GM12878 (cell line): ENCODE data around the gene AMER2. TPM values are rescaled to one million over a fixed set of nuclear protein-coding genes. Genes with fewer than 3 reads are reported as not detected.

Experiments used
- ATAC-seq: fragments of 200-7000 bp; cut with Tn5 transposase; 3 replicates; pipeline ENCODE4 v1.9.1; 2020; ENCODE audit warnings: mild to moderate bottlenecking, moderate library complexity
- BruUV-seq: library from RNA; stranded (reverse); fragments of 400-500 nt; replicated peaks from 2 replicates; lab custom pipeline; 2021; lab: Mats Ljungman, UMichigan
- CTCF ChIA-PET: fragments of 300-600 bp; sonication (Branson Sonifier 250); formaldehyde crosslinking; extraction: SDS; loops from one replicate; lab custom pipeline; 2021; ENCODE audit warnings: inconsistent platforms; lab: Yijun Ruan, JAX
- POLR2A ChIA-PET: fragments of 350-600 bp; formaldehyde crosslinking; extraction: SDS; loops from one replicate; lab custom pipeline; 2021; ENCODE audit warnings: inconsistent platforms; lab: Charles Lee
- RAD21 ChIA-PET: fragments of 300-600 bp; sonication (Branson Sonifier 250); formaldehyde crosslinking; loops from one replicate; lab custom pipeline; 2023; ENCODE audit warnings: antibody characterized with exemption; ENCODE audit not compliant: unreplicated experiment; lab: Charles Lee
- SMC1A ChIA-PET: fragments of 300-600 bp; sonication (Branson Sonifier 250); formaldehyde crosslinking; loops from one replicate; lab custom pipeline; 2023; ENCODE audit not compliant: unreplicated experiment, uncharacterized antibody; lab: Charles Lee
- DNase-seq: peaks from one replicate; pipeline ENCODE4 v3.0.0-alpha.2; 2011; ENCODE audit warnings: low read depth, low spot score
- FAIRE-seq: peaks from 3 replicates; lab custom pipeline; 2011; peaks lifted over from hg19 to GRCh38; lab: Jason Lieb, UNC
- H2AFZ ChIP-seq: 2 replicates; pipeline ENCODE4 v1.6.0; 2011; ENCODE audit warnings: low read depth, low read length, control low read depth; ENCODE audit not compliant: control insufficient read depth
- H3K27ac ChIP-seq: 2 replicates; pipeline ENCODE4 v1.5.1; 2011; ENCODE audit warnings: control low read depth; ENCODE audit not compliant: control insufficient read depth, insufficient read depth
- H3K27me3 ChIP-seq, 2 experiments: replicated peaks in 1 of 2; 2 replicates each; pipeline versions ENCODE4 v1.6.0 to v1.6.1; 2011; ENCODE audit warnings: low read length in 1 of 2; ENCODE audit not compliant: control insufficient read depth in 2 of 2, insufficient read depth in 2 of 2
- H3K36me3 ChIP-seq, 2 experiments: 2 replicates each; pipeline ENCODE4 v1.5.1; 2011; ENCODE audit warnings: low read length in 1 of 2; ENCODE audit not compliant: control insufficient read depth in 2 of 2, insufficient read depth in 2 of 2
- H3K4me1 ChIP-seq: 2 replicates; pipeline ENCODE4 v1.6.1; 2011; ENCODE audit warnings: mild to moderate bottlenecking, low read length, moderate library complexity, mixed read lengths; ENCODE audit not compliant: control insufficient read depth, insufficient read depth
- H3K4me2 ChIP-seq: 2 replicates; pipeline ENCODE4 v1.6.0; 2011; ENCODE audit warnings: control low read depth; ENCODE audit not compliant: control insufficient read depth, insufficient read depth
- H3K4me3 ChIP-seq: fragments of 200-600 bp; sonication (generic); 2 replicates; pipeline ENCODE4 v1.5.1; 2016
- H3K79me2 ChIP-seq: 2 replicates; pipeline ENCODE4 v1.6.0; 2011; ENCODE audit warnings: low read length; ENCODE audit not compliant: control insufficient read depth, insufficient read depth
- H3K9ac ChIP-seq: 2 replicates; pipeline ENCODE4 v1.8.0; 2011; ENCODE audit warnings: low read length, control low read depth, mixed read lengths; ENCODE audit not compliant: control insufficient read depth, insufficient read depth
- H3K9me3 ChIP-seq: replicated peaks from 3 replicates; pipeline ENCODE4 v1.5.1; 2011; ENCODE audit warnings: mild to moderate bottlenecking, low read length; ENCODE audit not compliant: control insufficient read depth, insufficient read depth
- H4K20me1 ChIP-seq: 2 replicates; pipeline ENCODE4 v1.6.0; 2011; ENCODE audit not compliant: control insufficient read depth, insufficient read depth
- ASH2L ChIP-seq: fragments of 300-600, 200-600 bp; sonication (generic); IDR thresholded peaks from 2 replicates; pipeline ENCODE4 v1.6.1; 2017; ENCODE audit warnings: low read depth, mild to moderate bottlenecking, borderline replicate concordance
- CBX3 ChIP-seq: fragments of 200-600 bp; sonication (generic); IDR thresholded peaks from 2 replicates; pipeline ENCODE4 v1.6.1; 2016; ENCODE audit warnings: low read depth, borderline replicate concordance
- CTCF ChIP-seq, 3 experiments: IDR thresholded peaks in 2 of 3; conservative IDR thresholded peaks in 1 of 3; 2 replicates each; pipeline ENCODE4 v1.5.1; 2011; ENCODE audit warnings: low read depth in 3 of 3, low read length in 3 of 3, mild to moderate bottlenecking in 3 of 3, control low read depth in 2 of 3, moderate library complexity in 2 of 3, inconsistent platforms in 1 of 3, mixed read lengths in 1 of 3; ENCODE audit not compliant: control insufficient read depth in 2 of 3, insufficient read depth in 1 of 3; ENCODE audit errors: extremely low read depth in 1 of 3
- HSF1 ChIP-seq: fragments of 150-350 bp; IDR thresholded peaks from 2 replicates; pipeline ENCODE4 v1.6.1; 2014; ENCODE audit warnings: mild to moderate bottlenecking, low read depth, low read length
- PAX8 ChIP-seq: fragments of 450-650 bp; IDR thresholded peaks from 2 replicates; pipeline ENCODE4 v1.6.1; 2017; ENCODE audit warnings: mild to moderate bottlenecking, moderate library complexity
- SKIL ChIP-seq: fragments of 450-650 bp; IDR thresholded peaks from 2 replicates; pipeline ENCODE4 v1.6.1; 2017; ENCODE audit warnings: mild to moderate bottlenecking, low read depth, inconsistent platforms; ENCODE audit not compliant: poor library complexity, severe bottlenecking
- SMAD5 ChIP-seq: IDR thresholded peaks from 2 replicates; pipeline ENCODE4 v1.6.1; 2016; ENCODE audit warnings: antibody characterized with exemption, low read depth
- SP1 ChIP-seq: IDR thresholded peaks from one replicate; pipeline ENCODE4 v1.6.1; 2011; ENCODE audit warnings: low read depth, low read length
- SUPT20H ChIP-seq: IDR thresholded peaks from 2 replicates; pipeline ENCODE4 v1.6.1; 2011; ENCODE audit warnings: low read depth, mild to moderate bottlenecking, low read length, moderate library complexity, borderline replicate concordance; ENCODE audit not compliant: control insufficient read depth
- TBL1XR1 ChIP-seq: IDR thresholded peaks from 2 replicates; pipeline ENCODE4 v1.6.1; 2012; ENCODE audit warnings: low read depth, low read length, improper control_type of control experiment
- TCF7 ChIP-seq: IDR thresholded peaks from 2 replicates; pipeline ENCODE4 v1.6.1; 2014; ENCODE audit warnings: antibody characterized with exemption, borderline replicate concordance
- ZSCAN29 ChIP-seq: fragments of 450-650 bp; IDR thresholded peaks from 2 replicates; pipeline ENCODE4 v1.6.1; 2017; ENCODE audit warnings: mild to moderate bottlenecking, moderate library complexity
- WGBS: methylation state at CpG from one replicate; pipeline ENCODE4 v1.1.6; 2016; ENCODE audit warnings: low lambda C conversion rate; ENCODE audit not compliant: insufficient replicate concordance, insufficient coverage; ENCODE audit errors: missing lambda C conversion rate; 5-methylcytosine and 5-hydroxymethylcytosine counted together
- in situ Hi-C: fragments of 300-500 bp; cut with MboI; formaldehyde crosslinking; loops from 9 replicates; pipeline ENCODE4 v1.14.3; 2018; ENCODE audit warnings: mixed read lengths
- intact Hi-C: fragments of 100-400 bp; cut with micrococcal nuclease; formaldehyde crosslinking; loops from one replicate; pipeline ENCODE4 v1.14.2; 2022; ENCODE audit not compliant: unreplicated experiment
- polyA plus RNA-seq, 11 experiments: library from polyadenylated mRNA; depleted of rRNA in 4 of 11; unstranded in 6 of 11; stranded (reverse) in 5 of 11; fragments of >200 nt; fragmentation: Nextera tagmentation in 4 of 11; fragmentation: Illumina TruSeq in 1 of 11; extraction: Ambion mirVana in 4 of 11; extraction: Trizol in 1 of 11; gene quantifications; 1 replicate in 1 of 11; 2 replicates in 10 of 11; pipeline versions ENCODE4 v1.2.1 to v1.2.3, GENCODE V29; 2011 to 2016; ENCODE audit warnings: inconsistent platforms in 2 of 11, missing spikeins in 2 of 11, low read depth in 1 of 11
- total RNA-seq, 4 experiments: library from RNA; depleted of rRNA in 3 of 4; stranded (reverse); fragments of >200 nt in 3 of 4; fragmentation: Illumina TruSeq in 1 of 4; extraction: Trizol in 1 of 4; gene quantifications; 2 replicates each; pipeline versions ENCODE4 v1.2.1 to v1.2.3, GENCODE V29; 2013 to 2021

Gene AMER2
- total and polyA plus RNA-seq, 10 of the 15 experiments (the other 5 are each of a cell fraction or from before 2014, with no cell fraction given) = 0.01 to 0.34 (median 0.21) TPM

- H3K4me3 ChIP-seq = no peak overlapping the region
- ChIA-PET RAD21 (no interaction called here), POLR2A (no interaction called here), CTCF (no interaction called here), SMC1A (no interaction called here)
- H3K27ac ChIP-seq = no peak overlapping the region
- no peak for ATAC-seq
- no peak overlapping the region for H2AFZ ChIP-seq
- no peaks in the 10 kb centered on the region for H3K4me1 ChIP-seq
- in situ Hi-C loops (no loop called here), intact Hi-C loops (no loop called here)
- peaks cover 6 to 8% of the 10 kb centered on the region in 2 experiments for H3K27me3 ChIP-seq
- peaks cover 5% of the 10 kb centered on the region; the same call in 1 of the 3 replicates for H3K9me3 ChIP-seq
- TF ChIP-seq PAX8 = no peak
- TF ChIP-seq ZSCAN29 = no peak
- no peak for TF ChIP-seq CTCF (IDR thresholded peaks at IDR 0.05 in 2 of 3, conservative IDR thresholded peaks at IDR 0.05 in 1 of 3; ENCODE audit: control insufficient read depth in 2 of 3, extremely low read depth in 1 of 3, insufficient read depth in 1 of 3, low read depth in 3 of 3, low read length in 3 of 3)
- no peak for TF ChIP-seq TBL1XR1
- no peak for TF ChIP-seq SMAD5
- no peak for TF ChIP-seq SKIL
- TF ChIP-seq CBX3 = no peak
- TF ChIP-seq SUPT20H = no peak
- no peak for TF ChIP-seq ASH2L
- no peak for TF ChIP-seq TCF7
- no peak for TF ChIP-seq SP1
- no peak for TF ChIP-seq HSF1
- FAIRE-seq = no peak
- no peak overlapping the region for H3K4me2 ChIP-seq
- DNase-seq = no peak
- BruUV-seq = no TSS peak
- no peaks in the 10 kb centered on the region for H3K79me2 ChIP-seq
- no peaks in the 10 kb centered on the region for H4K20me1 ChIP-seq
- WGBS = 81% methylated on average over 12 of the region's 12 CpGs
- no peaks in the 10 kb centered on the region for H3K36me3 ChIP-seq
- no peak overlapping the region for H3K9ac ChIP-seq
Measured at GRCh38 chr13:25169356-25169755, 2.7 kb downstream of the AMER2 start.
